HFFc6 (cell line): ENCODE measurements around the gene ASB3. TPM values are rescaled to one million over a fixed set of nuclear protein-coding genes. Genes with fewer than 3 reads are reported as not detected.

ENCODE experiments used
- DNase-seq: peaks from one replicate; pipeline ENCODE4 v3.0.0-alpha.2; 2018
- H3K27ac Mint-ChIP-seq: 2 replicates; pipeline ENCODE4 v1.8.0; 2020; ENCODE audit warnings: mild to moderate bottlenecking, mixed read lengths
- H3K27me3 Mint-ChIP-seq: 2 replicates; pipeline ENCODE4 v1.8.0; 2021; ENCODE audit warnings: mild to moderate bottlenecking, moderate library complexity, mixed read lengths; ENCODE audit not compliant: insufficient read depth
- H3K36me3 Mint-ChIP-seq: 2 replicates; pipeline ENCODE4 v1.8.0; 2021; ENCODE audit warnings: low read depth, mixed read lengths
- H3K4me1 Mint-ChIP-seq: 2 replicates; pipeline ENCODE4 v1.8.0; 2020; ENCODE audit warnings: low read depth, mixed read lengths
- H3K4me3 Mint-ChIP-seq: 2 replicates; pipeline ENCODE4 v1.8.0; 2020; ENCODE audit warnings: mild to moderate bottlenecking, moderate library complexity, mixed read lengths
- H3K9me3 Mint-ChIP-seq: 2 replicates; pipeline ENCODE4 v1.8.0; 2020; ENCODE audit warnings: mild to moderate bottlenecking, mixed read lengths
- CTCF ChIP-seq: fragments of 200-600 bp; sonication (generic); IDR thresholded peaks from 2 replicates; pipeline ENCODE4 v1.5.0; 2021; ENCODE audit warnings: antibody characterized with exemption, mild to moderate bottlenecking
- total RNA-seq, 6 experiments: library from RNA; stranded (reverse); fragmentation: NEBNext Ultra II Directional; extraction: Animal tissue kit (Norgen Biotek cat#: 25700); gene quantifications; 2 replicates in 1 of 6; 3 replicates in 5 of 6; pipeline ENCODE4 v1.2.3, GENCODE V29; 2021

Gene ASB3
- total RNA-seq, 6 experiments from 2014 or later = 15.7 to 22.0 (median 17.3) TPM

GRCh38 chr2:53778536-53779162, 8.1 kb downstream of the ASB3 start:
- Mint-ChIP-seq H3K27me3 (no peaks in the 10 kb centered on the region), H3K4me1 (peaks cover 6% of the 10 kb centered on the region), H3K4me3 (no peak overlapping the region), H3K27ac (no peak overlapping the region), H3K36me3 (peaks cover 21% of the 10 kb centered on the region; the same call in 1 of the 2 replicates), H3K9me3 (no peaks in the 10 kb centered on the region)
- no peak for TF ChIP-seq CTCF
- DNase-seq = no peak

DNA sequence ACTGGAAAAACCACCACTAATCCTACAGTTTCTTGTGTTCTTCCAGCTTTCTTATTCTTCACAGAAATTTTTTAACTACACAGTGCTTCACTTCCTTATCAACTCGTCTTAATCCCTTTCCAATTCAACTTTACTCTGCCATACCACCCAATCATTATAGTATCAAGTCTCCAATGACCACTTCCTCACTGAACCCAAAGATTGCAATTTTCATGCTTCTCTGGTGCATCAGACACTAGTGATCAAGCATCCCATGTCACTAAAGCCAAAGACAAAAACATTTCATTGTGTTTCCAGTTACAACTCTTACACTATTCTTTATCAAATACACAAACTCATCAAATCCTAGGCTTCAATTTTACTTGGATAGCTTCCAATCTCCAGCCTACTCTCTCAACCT, 9.6 kb downstream of the ASB3 start:
- no peak for TF ChIP-seq CTCF
- no peaks in the 10 kb centered on the region for H3K9me3 Mint-ChIP-seq
- H3K27me3 Mint-ChIP-seq = no peaks in the 10 kb centered on the region; the same call in 1 of the 2 replicates
- H3K27ac Mint-ChIP-seq = peak overlapping the region; percentile 28
- peaks cover 25% of the 10 kb centered on the region; the same call in 1 of the 2 replicates for H3K36me3 Mint-ChIP-seq
- H3K4me1 Mint-ChIP-seq = peaks cover 6% of the 10 kb centered on the region
- no peak overlapping the region for H3K4me3 Mint-ChIP-seq
- DNase-seq = no peak

DNA sequence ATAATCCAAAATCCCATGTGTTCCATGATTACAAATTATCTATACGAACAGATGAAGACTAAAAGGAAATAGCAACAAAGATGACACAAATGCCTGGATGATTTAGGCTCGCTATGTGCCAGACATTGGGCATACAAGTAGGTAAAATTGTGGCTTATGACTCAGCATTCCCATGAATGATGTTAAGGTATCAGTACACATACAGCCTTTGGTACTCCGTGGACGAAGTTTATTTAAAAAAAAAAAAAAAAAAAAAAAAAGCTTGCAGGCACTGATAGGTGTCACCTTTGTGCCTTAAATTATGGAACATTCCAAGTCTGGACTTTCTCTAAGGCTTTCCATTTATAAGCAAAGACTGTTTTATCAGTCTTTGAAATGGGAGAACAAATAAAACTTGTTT, 16.5 kb downstream of the ASB3 start:
- Mint-ChIP-seq H3K4me1 (peaks cover 29% of the 10 kb centered on the region), H3K36me3 (peaks cover 4% of the 10 kb centered on the region; the same call in 1 of the 2 replicates), H3K27me3 (no peaks in the 10 kb centered on the region; the same call in none of the 2 replicates), H3K4me3 (no peak overlapping the region), H3K9me3 (no peaks in the 10 kb centered on the region), H3K27ac (no peak overlapping the region)
- no peak for DNase-seq
- TF ChIP-seq CTCF = no peak

- H3K27ac Mint-ChIP-seq = no peak overlapping the region
- no peak overlapping the region for H3K4me3 Mint-ChIP-seq
- TF ChIP-seq CTCF = no peak
Measured at GRCh38 chr2:53769318-53769945, 17.3 kb downstream of the ASB3 start.

GRCh38 chr2:53768242-53768542, 18.6 kb downstream of the ASB3 start:
- DNase-seq = no peak
- Mint-ChIP-seq H3K9me3 (no peaks in the 10 kb centered on the region), H3K4me3 (peak overlapping the region; percentile 89), H3K36me3 (peaks cover 4% of the 10 kb centered on the region; the same call in 1 of the 2 replicates), H3K27ac (peak overlapping the region; percentile 83), H3K27me3 (no peaks in the 10 kb centered on the region; the same call in none of the 2 replicates), H3K4me1 (peaks cover 29% of the 10 kb centered on the region)
- no peak for TF ChIP-seq CTCF

More at GRCh38 chr2:53769318-53769945, 17.3 kb downstream of the ASB3 start:
- no peak for DNase-seq
- no peaks in the 10 kb centered on the region; the same call in none of the 2 replicates for H3K27me3 Mint-ChIP-seq
- no peaks in the 10 kb centered on the region for H3K9me3 Mint-ChIP-seq
- peaks cover 29% of the 10 kb centered on the region for H3K4me1 Mint-ChIP-seq
- peaks cover 4% of the 10 kb centered on the region; the same call in 1 of the 2 replicates for H3K36me3 Mint-ChIP-seq
